NCI-H1105 (cell line): ENCODE measurements around the gene PIEZO1.

Experiments
- DNase-seq: peaks from one replicate; lab custom pipeline; 2025; lab: John Stamatoyannopoulos, UW

PIEZO1 gene

GRCh38 chr16:88733630-88734360 lies 51.2 kb downstream of the PIEZO1 start:
- DNase-seq: no peak

GRCh38 chr16:88732961-88733294 lies 52.1 kb downstream of the PIEZO1 start:
- no peak for DNase-seq

- no peak for DNase-seq
These were observed 52.7 kb downstream of the PIEZO1 start for GRCh38 chr16:88732172-88732960.

- no peak for DNase-seq
These were observed 53.3 kb downstream of the PIEZO1 start for GRCh38 chr16:88731699-88732098.

GRCh38 chr16:88730632-88731607 lies 54.1 kb downstream of the PIEZO1 start:
- no peak for DNase-seq

GRCh38 chr16:88727871-88728270 lies 57.1 kb downstream of the PIEZO1 start:
- no peak for DNase-seq

GRCh38 chr16:88726981-88727380 lies 58.0 kb downstream of the PIEZO1 start:
- DNase-seq: no peak

GRCh38 chr16:88726408-88726749 lies 58.6 kb downstream of the PIEZO1 start:
- no peak for DNase-seq

- no peak for DNase-seq
These were observed 59.2 kb downstream of the PIEZO1 start for GRCh38 chr16:88725609-88726407.

GRCh38 chr16:88724855-88725555 lies 60.0 kb downstream of the PIEZO1 start:
- DNase-seq: no peak

GRCh38 chr16:88723911-88724310 lies 61.1 kb downstream of the PIEZO1 start:
- DNase-seq: no peak

GRCh38 chr16:88723507-88723887 lies 61.5 kb downstream of the PIEZO1 start:
- DNase-seq: no peak

GRCh38 chr16:88722784-88723506 lies 62.1 kb downstream of the PIEZO1 start:
- DNase-seq: no peak

GRCh38 chr16:88721815-88722755 lies 62.9 kb downstream of the PIEZO1 start:
- DNase-seq: no peak

GRCh38 chr16:88721236-88721635 lies 63.8 kb downstream of the PIEZO1 start:
- DNase-seq: no peak

GRCh38 chr16:88720396-88720970 lies 64.5 kb downstream of the PIEZO1 start:
- DNase-seq: no peak

GRCh38 chr16:88719933-88720296 lies 65.1 kb downstream of the PIEZO1 start:
- no peak for DNase-seq

GRCh38 chr16:88719267-88719932 lies 65.6 kb downstream of the PIEZO1 start:
- DNase-seq: no peak
